WERI-Rb-1 (cell line): Measurements from ENCODE around the gene KSR2.
"Not testable (repeated sequence)": the region's sequence is repeated elsewhere in the genome, so short reads cannot be mapped to it uniquely, and the experiment has no call there.

Experiments
- DNase-seq: peaks from one replicate; pipeline ENCODE4 v3.0.0-alpha.2; 2020
- H3K27ac ChIP-seq: fragments of 250-450 bp; sonication (Bioruptor Pico); 2 replicates; pipeline ENCODE4 v1.5.1; 2020; ENCODE audit warnings: mild to moderate bottlenecking, moderate library complexity
- H3K27me3 ChIP-seq: fragments of 250-450 bp; sonication (Bioruptor Pico); 2 replicates; pipeline ENCODE4 v1.5.1; 2021; ENCODE audit warnings: mild to moderate bottlenecking, low read depth, moderate library complexity; ENCODE audit not compliant: insufficient read depth, severe bottlenecking
- H3K36me3 ChIP-seq: fragments of 250-450 bp; sonication (Bioruptor Pico); 2 replicates; pipeline ENCODE4 v1.5.1; 2020; ENCODE audit warnings: mild to moderate bottlenecking, moderate library complexity
- H3K4me3 ChIP-seq: 2 replicates; pipeline ENCODE4 v1.5.1; 2011; ENCODE audit warnings: low read depth, mild to moderate bottlenecking, control low read depth, low read length
- H3K9me3 ChIP-seq: fragments of 250-450 bp; sonication (Bioruptor Pico); 2 replicates; pipeline ENCODE4 v1.5.1; 2021; ENCODE audit warnings: mild to moderate bottlenecking, moderate library complexity; ENCODE audit not compliant: severe bottlenecking
- CTCF ChIP-seq: IDR thresholded peaks from 2 replicates; pipeline ENCODE4 v1.5.1; 2011; ENCODE audit warnings: low read depth, mild to moderate bottlenecking, control low read depth, inconsistent platforms, low read length

KSR2 gene

GRCh38 chr12:117738233-117738632 is 230.6 kb downstream of the KSR2 start:
- H3K27me3 ChIP-seq = no peaks in the 10 kb centered on the region
- H3K9me3 ChIP-seq = no peaks in the 10 kb centered on the region
- H3K4me3 ChIP-seq = no peak overlapping the region
- no peaks in the 10 kb centered on the region for H3K36me3 ChIP-seq
- DNase-seq = no peak
- no peak overlapping the region for H3K27ac ChIP-seq
- TF ChIP-seq CTCF = no peak

- DNase-seq = no peak
- no peak overlapping the region for H3K4me3 ChIP-seq
- no peak for TF ChIP-seq CTCF
These were observed 235.3 kb downstream of the KSR2 start for GRCh38 chr12:117733549-117733805.

DNA sequence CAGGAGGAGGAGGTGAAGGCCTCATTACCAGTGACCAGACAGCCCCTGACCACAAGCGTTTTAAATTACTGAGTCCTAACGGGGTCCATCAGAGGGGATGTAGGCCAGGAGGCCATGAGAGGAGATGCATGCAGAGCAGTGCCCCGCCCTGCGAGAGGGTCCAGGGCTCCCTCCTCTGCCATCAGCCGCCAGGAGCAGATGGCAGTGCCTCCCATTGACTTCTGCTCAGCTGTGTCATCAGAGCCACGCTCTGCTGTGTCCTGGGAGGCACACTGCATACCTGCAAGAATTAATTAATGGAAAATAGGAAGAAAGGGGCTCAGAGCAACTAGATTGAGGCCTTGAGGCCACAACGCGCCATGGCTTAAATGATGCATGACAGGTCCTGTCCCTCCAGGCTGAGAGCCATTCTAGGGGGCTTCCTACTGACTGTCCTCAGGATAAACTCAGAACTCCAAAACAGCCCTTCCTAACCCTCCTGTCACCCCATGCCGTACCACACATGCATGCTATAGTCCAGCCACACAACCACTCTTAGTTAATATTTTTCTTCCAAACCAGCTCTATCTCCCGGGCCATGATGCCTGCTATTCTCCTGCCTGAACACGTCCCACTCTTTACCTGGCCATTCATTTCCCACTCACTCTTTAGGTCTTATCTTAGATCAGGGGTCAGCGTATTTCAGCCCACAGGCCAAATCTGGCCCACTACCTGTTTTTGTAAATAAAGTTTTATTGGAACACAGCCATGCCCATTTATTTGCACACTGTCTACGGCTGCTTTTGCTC is 235.8 kb downstream of the KSR2 start:
- no peak for TF ChIP-seq CTCF
- DNase-seq = no peak

More at GRCh38 chr12:117733549-117733805, 235.3 kb downstream of the KSR2 start:
- Histone ChIP-seq H3K36me3 (no peaks in the 10 kb centered on the region), H3K27ac (no peak overlapping the region), H3K9me3 (no peaks in the 10 kb centered on the region), H3K27me3 (no peaks in the 10 kb centered on the region)

DNA sequence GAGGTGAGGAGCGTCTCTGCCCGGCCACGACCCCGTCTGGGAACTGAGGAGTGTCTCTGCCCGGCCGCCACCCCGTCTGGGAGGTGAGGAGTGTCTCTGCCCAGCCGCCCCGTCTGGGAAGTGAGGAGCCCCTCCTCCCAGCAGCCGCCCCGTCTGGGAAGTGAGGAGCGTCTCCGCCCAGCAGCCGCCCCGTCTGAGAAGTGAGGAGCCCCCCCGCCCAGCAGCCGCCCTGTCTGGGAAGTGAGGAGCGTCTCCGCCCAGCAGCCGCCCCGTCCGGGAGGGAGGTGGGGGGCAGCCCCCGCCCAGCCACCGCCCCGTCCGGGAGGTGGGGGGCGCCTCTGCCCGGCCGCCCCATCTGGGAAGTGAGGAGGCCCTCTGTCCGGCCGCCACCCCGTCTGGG is 237.7 kb downstream of the KSR2 start:
- not testable (repeated sequence) for H3K4me3 ChIP-seq, H3K9me3 ChIP-seq, H3K27me3 ChIP-seq

More for the DNA sequence above, 235.8 kb downstream of the KSR2 start:
- Histone ChIP-seq H3K27ac (no peak overlapping the region), H3K9me3 (no peaks in the 10 kb centered on the region), H3K36me3 (no peaks in the 10 kb centered on the region), H3K4me3 (no peak overlapping the region), H3K27me3 (no peaks in the 10 kb centered on the region)

DNA sequence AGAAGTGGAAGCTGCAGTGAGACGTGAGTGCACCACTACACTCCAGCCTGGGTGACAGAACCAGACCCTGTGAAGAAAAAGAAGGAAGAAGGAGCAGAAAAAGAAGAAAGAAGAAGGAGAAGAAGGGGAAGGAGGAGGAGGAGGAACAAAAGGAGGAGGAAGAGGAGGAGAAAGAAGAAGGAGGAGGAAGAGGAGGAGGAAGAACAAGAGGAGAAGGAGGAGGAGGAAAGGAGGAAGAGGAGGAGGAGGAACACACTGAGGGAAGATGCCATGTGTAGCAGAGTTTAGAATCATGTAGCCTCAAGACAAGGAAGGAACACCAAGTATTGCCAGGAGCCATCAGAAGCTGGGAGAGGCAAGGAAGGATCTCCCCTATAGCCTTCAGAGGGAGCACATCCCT is 241.5 kb downstream of the KSR2 start:
- Histone ChIP-seq H3K27me3 (no peaks in the 10 kb centered on the region), H3K36me3 (no peaks in the 10 kb centered on the region), H3K4me3 (no peak overlapping the region), H3K9me3 (no peaks in the 10 kb centered on the region), H3K27ac (no peak overlapping the region)
- no peak for TF ChIP-seq CTCF
- DNase-seq = no peak

More for the DNA sequence above, 237.7 kb downstream of the KSR2 start:
- H3K27ac ChIP-seq, DNase-seq, H3K36me3 ChIP-seq: not testable (repeated sequence)

GRCh38 chr12:117724543-117724942 is 244.2 kb downstream of the KSR2 start:
- Histone ChIP-seq H3K9me3 (no peaks in the 10 kb centered on the region), H3K27me3 (no peaks in the 10 kb centered on the region), H3K4me3 (no peak overlapping the region), H3K36me3 (no peaks in the 10 kb centered on the region), H3K27ac (no peak overlapping the region)
- TF ChIP-seq CTCF = no peak
- DNase-seq = no peak
